ENCODE data around the gene XBP1.
"Not testable (repeated sequence)": the region's sequence is repeated elsewhere in the genome, so short reads cannot be mapped to it uniquely, and the experiment has no call there.

The XBP1 gene

GRCh38 chr22:28826921-28827320 is 26.6 kb upstream of the XBP1 start:
- peak overlapping the region; percentile 4 for H3K27ac Mint-ChIP-seq
- H3K4me1 Mint-ChIP-seq (ENCODE audit: low read depth) = peaks cover 32% of the 10 kb centered on the region
- intact Hi-C loops (cut with micrococcal nuclease) = loop anchor here (5.0 kb wide), 1 partner anchor 85 kb away; the partner anchor contains the start of genes CHEK2 and HSCB
- peaks cover 8% of the 10 kb centered on the region for H3K36me3 Mint-ChIP-seq (ENCODE audit: low read depth)
- no peaks in the 10 kb centered on the region for H3K9me3 Mint-ChIP-seq
- H3K27me3 Mint-ChIP-seq = no peaks in the 10 kb centered on the region
- H3K4me3 Mint-ChIP-seq = no peak overlapping the region

DNA sequence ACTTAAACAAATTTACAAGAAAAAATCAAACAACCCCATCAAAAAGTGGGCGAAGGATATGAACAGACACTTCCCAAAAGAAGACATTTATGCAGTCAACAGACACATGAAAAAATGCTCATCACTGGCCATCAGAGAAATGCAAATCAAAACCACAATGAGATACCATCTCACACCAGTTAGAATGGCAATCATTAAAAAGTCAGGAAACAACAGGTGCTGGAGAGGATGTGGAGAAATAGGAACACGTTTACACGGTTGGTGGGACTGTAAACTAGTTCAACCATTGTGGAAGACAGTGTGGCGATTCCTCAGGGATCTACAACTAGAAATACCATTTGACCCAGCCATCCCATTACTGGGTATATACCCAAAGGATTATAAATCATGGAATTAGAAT is 26.1 kb upstream of the XBP1 start:
- not testable (repeated sequence) for H3K27ac Mint-ChIP-seq; H3K4me3 Mint-ChIP-seq; H3K27me3 Mint-ChIP-seq; H3K9me3 Mint-ChIP-seq; H3K36me3 Mint-ChIP-seq (ENCODE audit: low read depth)
- intact Hi-C loops (cut with micrococcal nuclease) = loop anchor here (5.0 kb wide), 1 partner anchor 84 kb away; the partner anchor contains the start of genes CHEK2 and HSCB
- H3K4me1 Mint-ChIP-seq (ENCODE audit: low read depth) = peaks cover 27% of the 10 kb centered on the region

DNA sequence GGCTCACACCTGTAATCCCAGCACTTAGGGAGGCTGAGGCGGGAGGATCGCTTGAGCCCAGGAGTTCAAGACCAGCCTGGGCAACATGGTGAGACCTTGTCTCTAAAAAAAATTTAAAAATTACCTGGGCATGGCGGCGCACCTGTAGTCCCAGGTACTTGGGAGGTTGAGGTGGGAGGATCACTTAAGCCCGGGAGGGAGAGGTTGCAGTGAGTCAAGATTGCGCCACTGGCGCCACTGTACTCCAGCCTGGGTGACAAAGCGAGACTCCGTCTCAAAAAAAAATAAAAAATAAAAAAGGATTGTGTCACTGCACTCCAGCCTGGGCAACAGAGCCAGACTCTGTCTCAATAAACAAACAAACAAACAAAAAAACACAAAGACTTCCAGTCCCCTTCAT is 24.1 kb upstream of the XBP1 start:
- H3K27me3 Mint-ChIP-seq; H3K4me3 Mint-ChIP-seq; H3K36me3 Mint-ChIP-seq (ENCODE audit: low read depth); H3K9me3 Mint-ChIP-seq; intact Hi-C loops (cut with micrococcal nuclease); H3K27ac Mint-ChIP-seq: not testable (repeated sequence)
- H3K4me1 Mint-ChIP-seq (ENCODE audit: low read depth) = peaks cover 18% of the 10 kb centered on the region

DNA sequence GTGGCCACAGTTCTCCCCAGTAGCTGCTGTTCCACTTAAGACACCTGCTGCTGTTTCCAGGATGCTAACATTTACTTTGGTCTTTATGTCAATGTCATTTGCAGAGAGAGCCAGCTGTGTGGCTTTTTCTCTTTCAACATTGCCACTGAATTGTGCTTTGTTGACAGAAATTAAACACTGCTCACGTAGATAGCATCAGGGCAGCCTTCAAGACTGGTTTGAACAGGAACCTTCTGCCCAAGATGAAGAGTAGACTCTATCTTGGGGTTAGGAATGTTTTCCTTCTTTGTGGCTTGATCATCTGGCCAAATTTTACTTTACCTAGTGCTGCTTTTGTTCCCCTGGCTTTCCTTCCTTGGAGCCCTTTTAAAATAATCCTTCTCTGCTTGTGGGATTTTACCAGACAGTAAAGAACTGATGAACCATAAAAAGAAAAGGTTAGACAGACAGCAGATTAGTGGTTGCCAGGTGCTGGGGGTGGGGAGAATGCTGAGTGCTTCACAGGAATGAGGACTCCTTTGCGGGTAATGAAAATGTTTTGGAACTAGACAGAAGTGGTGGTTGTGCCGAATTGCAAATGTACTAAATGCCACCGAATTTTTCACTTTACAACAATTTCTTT is 22.7 kb upstream of the XBP1 start:
- Mint-ChIP-seq H3K4me1 (ENCODE audit: low read depth) (peaks cover 24% of the 10 kb centered on the region), H3K4me3 (no peak overlapping the region), H3K9me3 (no peaks in the 10 kb centered on the region), H3K27ac (no peak overlapping the region), H3K36me3 (ENCODE audit: low read depth) (peaks cover 12% of the 10 kb centered on the region), H3K27me3 (no peaks in the 10 kb centered on the region)
- intact Hi-C loops (cut with micrococcal nuclease) = no loop called here

DNA sequence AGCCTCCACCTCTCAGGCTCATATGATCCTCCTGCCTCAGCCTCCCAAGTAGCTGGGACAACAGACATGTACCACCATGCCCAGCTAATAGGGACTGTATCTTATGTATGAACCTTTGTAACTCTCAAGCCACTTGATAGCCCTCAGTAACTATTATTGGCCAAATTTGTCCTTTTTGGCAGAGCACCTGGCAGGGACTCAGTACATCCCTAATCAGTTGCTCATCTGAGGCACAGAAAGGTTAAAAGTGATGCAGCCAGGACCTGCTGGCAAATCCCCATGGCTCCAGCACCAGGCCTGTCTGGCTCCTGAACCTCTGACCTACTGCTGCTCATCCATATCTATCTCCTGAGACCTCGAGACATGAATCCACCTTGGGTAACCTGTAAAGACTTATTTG is 21.1 kb upstream of the XBP1 start:
- Mint-ChIP-seq H3K27me3 (no peaks in the 10 kb centered on the region), H3K9me3 (no peaks in the 10 kb centered on the region), H3K4me1 (ENCODE audit: low read depth) (peaks cover 21% of the 10 kb centered on the region), H3K27ac (no peak overlapping the region), H3K36me3 (ENCODE audit: low read depth) (peaks cover 14% of the 10 kb centered on the region), H3K4me3 (no peak overlapping the region)
- intact Hi-C loops (cut with micrococcal nuclease) = no loop called here

- H3K4me1 Mint-ChIP-seq (ENCODE audit: low read depth) = peaks cover 19% of the 10 kb centered on the region
- peaks cover 14% of the 10 kb centered on the region for H3K36me3 Mint-ChIP-seq (ENCODE audit: low read depth)
- intact Hi-C loops (cut with micrococcal nuclease) = no loop called here
- no peaks in the 10 kb centered on the region for H3K9me3 Mint-ChIP-seq
- no peak overlapping the region for H3K27ac Mint-ChIP-seq
- no peaks in the 10 kb centered on the region for H3K27me3 Mint-ChIP-seq
- no peak overlapping the region for H3K4me3 Mint-ChIP-seq
These were observed 20.5 kb upstream of the XBP1 start for GRCh38 chr22:28820885-28821284.

- Mint-ChIP-seq H3K27me3 (no peaks in the 10 kb centered on the region), H3K9me3 (no peaks in the 10 kb centered on the region), H3K4me1 (ENCODE audit: low read depth) (peaks cover 30% of the 10 kb centered on the region), H3K4me3 (no peak overlapping the region), H3K36me3 (ENCODE audit: low read depth) (peaks cover 14% of the 10 kb centered on the region), H3K27ac (peak overlapping the region; percentile 39)
- intact Hi-C loops (cut with micrococcal nuclease) = no loop called here
These were observed 19.1 kb upstream of the XBP1 start for GRCh38 chr22:28819253-28820096.

DNA sequence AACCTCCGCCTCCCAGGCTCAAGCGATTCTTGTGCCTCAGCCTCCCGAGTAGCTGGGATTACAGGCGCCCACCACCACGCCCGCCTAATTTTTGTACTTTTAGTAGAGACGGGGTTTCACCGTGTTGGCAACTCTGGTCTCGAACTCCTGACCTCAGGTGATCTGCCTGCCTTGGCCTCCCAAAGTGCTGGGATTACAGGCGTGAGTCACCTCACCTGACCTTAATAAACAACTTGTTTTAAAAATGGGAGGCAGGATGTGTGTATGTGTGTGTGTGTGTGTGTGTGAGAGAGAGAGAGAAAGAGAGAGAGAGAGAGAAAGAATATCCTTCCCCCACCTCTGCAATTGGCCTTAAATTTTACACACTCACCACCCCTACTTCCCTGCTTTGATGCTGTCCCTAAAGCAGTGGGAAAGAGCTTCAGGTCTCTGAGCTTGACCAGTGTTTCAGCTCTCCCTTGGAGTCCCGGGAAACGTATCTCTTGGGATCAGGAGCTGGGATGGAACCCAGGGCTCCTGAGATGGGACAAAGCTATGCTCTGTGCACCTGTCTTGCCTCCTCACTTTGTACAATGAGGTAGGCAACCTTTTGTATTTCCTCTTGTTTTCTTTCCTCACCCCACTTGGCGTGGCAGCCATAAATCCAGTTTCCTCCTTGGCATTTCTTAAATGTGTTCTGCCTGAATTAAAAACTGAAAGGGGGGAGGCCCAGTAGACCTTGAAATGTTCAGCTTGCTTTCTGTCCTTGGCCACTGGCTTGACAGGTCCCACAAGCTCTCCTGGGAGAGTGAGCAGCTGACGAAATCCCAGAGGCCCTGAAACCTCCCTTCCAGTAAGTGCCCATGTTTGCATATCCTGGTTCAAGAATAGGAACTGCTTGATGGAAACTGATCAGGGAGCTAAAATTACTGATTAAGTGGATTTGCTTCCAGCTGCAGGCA is 17.8 kb upstream of the XBP1 start:
- Mint-ChIP-seq H3K4me1 (ENCODE audit: low read depth) (peaks cover 43% of the 10 kb centered on the region), H3K27ac (peak overlapping the region; percentile 87), H3K36me3 (ENCODE audit: low read depth) (peaks cover 14% of the 10 kb centered on the region), H3K27me3 (no peaks in the 10 kb centered on the region), H3K4me3 (peak overlapping the region; percentile 30), H3K9me3 (no peaks in the 10 kb centered on the region)
- intact Hi-C loops (cut with micrococcal nuclease) = no loop called here

DNA sequence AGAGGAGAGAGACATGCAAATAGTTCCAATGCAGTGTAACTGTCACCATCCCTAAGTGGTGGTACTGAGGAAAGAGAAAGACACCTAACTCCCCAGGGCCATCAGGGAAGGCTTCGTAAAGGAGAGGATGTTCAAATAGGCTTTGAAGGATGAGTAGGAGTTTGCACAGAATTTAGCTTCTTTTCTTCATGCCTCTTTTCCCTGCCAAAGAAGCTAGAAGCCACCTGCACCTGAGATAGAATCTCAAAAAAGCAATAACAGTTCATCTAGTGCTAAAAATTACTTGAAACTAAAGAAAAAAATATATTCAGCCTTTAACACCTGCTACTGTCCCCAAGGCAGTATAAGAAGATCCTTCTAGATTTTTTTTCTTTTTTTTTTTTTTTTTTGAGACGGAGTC is 16.7 kb upstream of the XBP1 start:
- intact Hi-C loops (cut with micrococcal nuclease) = no loop called here
- Mint-ChIP-seq H3K36me3 (ENCODE audit: low read depth) (peaks cover 7% of the 10 kb centered on the region), H3K9me3 (no peaks in the 10 kb centered on the region), H3K27ac (no peak overlapping the region), H3K4me1 (ENCODE audit: low read depth) (peaks cover 54% of the 10 kb centered on the region), H3K4me3 (no peak overlapping the region), H3K27me3 (no peaks in the 10 kb centered on the region)

- H3K36me3 Mint-ChIP-seq (ENCODE audit: low read depth) = peaks cover 6% of the 10 kb centered on the region
- H3K27ac Mint-ChIP-seq = no peak overlapping the region
- no peaks in the 10 kb centered on the region for H3K27me3 Mint-ChIP-seq
- no peak overlapping the region for H3K4me3 Mint-ChIP-seq
- H3K9me3 Mint-ChIP-seq = no peaks in the 10 kb centered on the region
- H3K4me1 Mint-ChIP-seq (ENCODE audit: low read depth) = peaks cover 60% of the 10 kb centered on the region
- intact Hi-C loops (cut with micrococcal nuclease) = no loop called here
These were observed 15.4 kb upstream of the XBP1 start for GRCh38 chr22:28815729-28816128.

DNA sequence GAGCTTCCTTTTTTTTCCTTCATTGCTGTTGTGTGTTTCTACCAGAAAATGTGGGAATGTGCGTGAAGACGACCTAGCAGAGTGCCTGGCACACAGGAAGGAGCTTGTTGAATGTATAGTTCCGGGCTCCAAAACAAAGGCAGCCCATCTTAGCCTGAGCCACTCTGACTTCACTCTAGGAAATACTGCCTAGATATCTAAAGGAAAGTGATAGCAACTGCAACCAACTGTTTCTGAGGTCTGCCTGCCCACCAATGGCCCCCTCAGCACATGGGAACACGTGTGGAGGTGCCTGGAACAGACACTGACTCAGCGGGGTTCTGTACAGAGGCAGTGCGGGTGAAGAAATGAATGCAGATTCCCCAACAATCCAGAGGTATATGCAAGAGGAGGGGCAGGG is 14.7 kb upstream of the XBP1 start:
- Mint-ChIP-seq H3K4me1 (ENCODE audit: low read depth) (peaks cover 63% of the 10 kb centered on the region), H3K9me3 (no peaks in the 10 kb centered on the region), H3K27me3 (no peaks in the 10 kb centered on the region), H3K27ac (peak overlapping the region; percentile 91), H3K4me3 (no peak overlapping the region), H3K36me3 (ENCODE audit: low read depth) (peaks cover 6% of the 10 kb centered on the region)
- intact Hi-C loops (cut with micrococcal nuclease) = no loop called here

- Mint-ChIP-seq H3K27me3 (no peaks in the 10 kb centered on the region), H3K4me1 (ENCODE audit: low read depth) (peaks cover 70% of the 10 kb centered on the region), H3K27ac (peak overlapping the region; percentile 91), H3K9me3 (no peaks in the 10 kb centered on the region), H3K4me3 (no peak overlapping the region), H3K36me3 (ENCODE audit: low read depth) (peaks cover 6% of the 10 kb centered on the region)
- intact Hi-C loops (cut with micrococcal nuclease) = no loop called here
These were observed 13.6 kb upstream of the XBP1 start for GRCh38 chr22:28813772-28814518.

GRCh38 chr22:28812516-28812915 is 12.1 kb upstream of the XBP1 start:
- intact Hi-C loops (cut with micrococcal nuclease) = no loop called here
- Mint-ChIP-seq H3K27ac (peak overlapping the region; percentile 91), H3K36me3 (ENCODE audit: low read depth) (no peaks in the 10 kb centered on the region), H3K4me3 (no peak overlapping the region), H3K4me1 (ENCODE audit: low read depth) (peaks cover 70% of the 10 kb centered on the region), H3K9me3 (no peaks in the 10 kb centered on the region), H3K27me3 (no peaks in the 10 kb centered on the region)

All from dendritic cell treated with granulocyte-macrophage colony-stimulating factor and Interleukin-4, amounts not matched to agents 40 ng/mL and 50 ng/mL, for 4 days (primary cell).